A204.1 (cell line): ENCODE results near the gene CARD11.

Source experiments
- FAIRE-seq: peaks from 2 replicates; lab custom pipeline; 2012; peaks lifted over from hg19 to GRCh38; lab: Jason Lieb, UNC

CARD11 gene

GRCh38 chr7:2981103-2981480, 62.6 kb downstream of the CARD11 start:
- no peak for FAIRE-seq

- no peak for FAIRE-seq
Observed at GRCh38 chr7:2980401-2981102, 63.1 kb downstream of the CARD11 start.

- no peak for FAIRE-seq
Observed at GRCh38 chr7:2979951-2980350, 63.7 kb downstream of the CARD11 start.

- no peak for FAIRE-seq
Observed at GRCh38 chr7:2979201-2979631, 64.5 kb downstream of the CARD11 start.

GRCh38 chr7:2978408-2978807, 65.3 kb downstream of the CARD11 start:
- FAIRE-seq: no peak

GRCh38 chr7:2975821-2976371, 67.8 kb downstream of the CARD11 start:
- no peak for FAIRE-seq

- no peak for FAIRE-seq
Observed at GRCh38 chr7:2974093-2974819, 69.4 kb downstream of the CARD11 start.

- FAIRE-seq: no peak
Observed at GRCh38 chr7:2972835-2973161, 70.9 kb downstream of the CARD11 start.

- FAIRE-seq: no peak
Observed at GRCh38 chr7:2971914-2972834, 71.5 kb downstream of the CARD11 start.

GRCh38 chr7:2970861-2971260, 72.8 kb downstream of the CARD11 start:
- FAIRE-seq: no peak

- FAIRE-seq: no peak
Observed at GRCh38 chr7:2970307-2970664, 73.4 kb downstream of the CARD11 start.

GRCh38 chr7:2969398-2970306, 74.0 kb downstream of the CARD11 start:
- no peak for FAIRE-seq

- no peak for FAIRE-seq
Observed at GRCh38 chr7:2968616-2969397, 74.9 kb downstream of the CARD11 start.

GRCh38 chr7:2968176-2968575, 75.5 kb downstream of the CARD11 start:
- no peak for FAIRE-seq

- FAIRE-seq: no peak
Observed at GRCh38 chr7:2967705-2968104, 76.0 kb downstream of the CARD11 start.

GRCh38 chr7:2967253-2967652, 76.4 kb downstream of the CARD11 start:
- no peak for FAIRE-seq

GRCh38 chr7:2966466-2967078, 77.1 kb downstream of the CARD11 start:
- FAIRE-seq: no peak

- no peak for FAIRE-seq
Observed at GRCh38 chr7:2965745-2966270, 77.9 kb downstream of the CARD11 start.

- FAIRE-seq: no peak
Observed at GRCh38 chr7:2965301-2965700, 78.4 kb downstream of the CARD11 start.

- no peak for FAIRE-seq
Observed at GRCh38 chr7:2964208-2964607, 79.5 kb downstream of the CARD11 start.
